GM23338 (cell line): ENCODE results near the gene CASP2. TPM values are rescaled to one million over a fixed set of nuclear protein-coding genes. Genes with fewer than 3 reads are reported as not detected.

ENCODE experiments used
- ATAC-seq: fragments of 200-7000 bp; cut with Tn5 transposase; 3 replicates; pipeline ENCODE4 v1.9.1; 2020
- DNase-seq: peaks from one replicate; pipeline ENCODE4 v3.0.0-alpha.2; 2015; ENCODE audit warnings: low spot score
- H2AFZ ChIP-seq: fragments of 200-600 bp; sonication (generic); 2 replicates; pipeline ENCODE4 v1.8.0; 2016; ENCODE audit warnings: antibody characterized with exemption, mild to moderate bottlenecking, moderate library complexity
- H3F3A ChIP-seq: fragments of 200-600 bp; sonication (generic); replicated peaks from 2 replicates; pipeline ENCODE4 v1.8.0; 2017; ENCODE audit warnings: antibody characterized with exemption, mixed run types, low read depth
- H3K27ac ChIP-seq: fragments of 200-600 bp; sonication (generic); 2 replicates; pipeline ENCODE4 v1.6.1; 2016; ENCODE audit warnings: low read depth
- H3K27me3 ChIP-seq: fragments of 200-600 bp; sonication (generic); 2 replicates; pipeline ENCODE4 v1.8.0; 2016; ENCODE audit warnings: mild to moderate bottlenecking, mixed run types, moderate library complexity; ENCODE audit not compliant: insufficient read depth
- H3K36me3 ChIP-seq: fragments of 200-600 bp; sonication (generic); 2 replicates; pipeline ENCODE4 v1.8.0; 2016; ENCODE audit warnings: mild to moderate bottlenecking; ENCODE audit not compliant: insufficient read depth
- H3K4me1 ChIP-seq: fragments of 200-600 bp; sonication (generic); 2 replicates; pipeline ENCODE4 v1.8.0; 2016; ENCODE audit warnings: mild to moderate bottlenecking, moderate library complexity; ENCODE audit not compliant: insufficient read depth
- H3K4me2 ChIP-seq: fragments of 200-600 bp; sonication (generic); 2 replicates; pipeline ENCODE4 v1.7.1; 2017; ENCODE audit warnings: mixed run types
- H3K4me3 ChIP-seq: fragments of 200-600 bp; sonication (generic); 2 replicates; pipeline ENCODE4 v1.6.1; 2016; ENCODE audit warnings: mixed run types
- H3K79me2 ChIP-seq: fragments of 200-600 bp; sonication (generic); replicated peaks from 2 replicates; pipeline ENCODE4 v1.8.0; 2017; ENCODE audit warnings: mild to moderate bottlenecking; ENCODE audit not compliant: insufficient read depth
- H3K9me2 ChIP-seq: fragments of 200-600 bp; sonication (generic); 2 replicates; pipeline ENCODE4 v1.8.0; 2017; ENCODE audit not compliant: insufficient read depth
- H4K20me1 ChIP-seq: fragments of 200-600 bp; sonication (generic); replicated peaks from 2 replicates; pipeline ENCODE4 v1.8.0; 2017; ENCODE audit warnings: mild to moderate bottlenecking; ENCODE audit not compliant: insufficient read depth
- H3K27ac Mint-ChIP-seq: 2 replicates; pipeline ENCODE4 v1.8.0; 2020; ENCODE audit warnings: inconsistent platforms, mild to moderate bottlenecking, moderate library complexity, mixed read lengths
- H3K27me3 Mint-ChIP-seq: 3 replicates; pipeline ENCODE4 v1.8.0; 2022; ENCODE audit warnings: low read depth, mild to moderate bottlenecking, moderate library complexity, mixed read lengths, inconsistent platforms; ENCODE audit not compliant: insufficient read depth, poor library complexity
- H3K36me3 Mint-ChIP-seq: 3 replicates; pipeline ENCODE4 v1.8.0; 2021; ENCODE audit warnings: low read depth, mild to moderate bottlenecking, inconsistent platforms, moderate library complexity, mixed read lengths
- H3K4me1 Mint-ChIP-seq: 3 replicates; pipeline ENCODE4 v1.8.0; 2020; ENCODE audit warnings: mild to moderate bottlenecking, inconsistent platforms, mixed read lengths
- H3K4me3 Mint-ChIP-seq: 3 replicates; pipeline ENCODE4 v1.8.0; 2021; ENCODE audit warnings: moderate library complexity, mild to moderate bottlenecking, inconsistent platforms, mixed read lengths
- H3K9me3 Mint-ChIP-seq: 3 replicates; pipeline ENCODE4 v1.8.0; 2020; ENCODE audit warnings: moderate library complexity, mild to moderate bottlenecking, inconsistent platforms, mixed read lengths
- CREB1 ChIP-seq: fragments of 250-450 bp; sonication (Bioruptor Pico); IDR thresholded peaks from 2 replicates; pipeline ENCODE4 v1.5.0; 2020; ENCODE audit warnings: low read depth, mild to moderate bottlenecking, moderate library complexity
- CTCF ChIP-seq, 2 experiments: fragments of 200-600 bp in 1 of 2; sonication (generic) in 1 of 2; conservative IDR thresholded peaks; 2 replicates each; pipeline versions ENCODE4 v1.5.1 to v1.6.1; 2016 to 2017; ENCODE audit warnings: antibody characterized with exemption in 2 of 2, low read depth in 2 of 2, mild to moderate bottlenecking in 2 of 2, moderate library complexity in 1 of 2
- ETS1 ChIP-seq: IDR thresholded peaks from 2 replicates; pipeline ENCODE4 v1.6.1; 2016; ENCODE audit warnings: antibody characterized with exemption
- JUNB ChIP-seq: IDR thresholded peaks from one replicate; pipeline ENCODE4 v1.6.1; 2016; ENCODE audit warnings: antibody characterized with exemption; ENCODE audit not compliant: unreplicated experiment
- POLR2AphosphoS5 ChIP-seq: IDR thresholded peaks from 2 replicates; pipeline ENCODE4 v1.6.1; 2016; ENCODE audit warnings: antibody characterized with exemption, low read depth
- ZNF114 ChIP-seq: fragments of 250-450 bp; sonication (Bioruptor Pico); IDR thresholded peaks from 2 replicates; pipeline ENCODE4 v1.5.0; 2020; ENCODE audit warnings: mild to moderate bottlenecking, moderate library complexity
- ZNF462 ChIP-seq: fragments of 250-450 bp; sonication (Bioruptor Pico); IDR thresholded peaks from 2 replicates; pipeline ENCODE4 v1.5.0; 2020; ENCODE audit warnings: mild to moderate bottlenecking, moderate library complexity
- polyA plus RNA-seq: library from polyadenylated mRNA; unstranded; fragments of >200 nt; fragmentation: Nextera tagmentation; extraction: Ambion mirVana; gene quantifications from 2 replicates; pipeline ENCODE4 v1.2.1, GENCODE V29; 2016
- total RNA-seq: library from RNA; depleted of rRNA; stranded (reverse); fragments of >200 nt; shearing (Covaris generic); gene quantifications from 2 replicates; pipeline ENCODE4 v1.2.3, GENCODE V29; 2014

CASP2 gene
- total and polyA plus RNA-seq, 2 experiments from 2014 or later, result 17.7 to 21.8 TPM

GRCh38 chr7:143343596-143343995 is 55.4 kb downstream of the CASP2 start:
- Histone ChIP-seq H3K79me2 (no peaks in the 10 kb centered on the region), H3F3A (0 out of 2 replicates have a peak, but pooled peaks cover 8% of the 10 kb centered on the region), H3K9me2 (0 out of 2 replicates have a peak, but pooled peaks cover 2% of the 10 kb centered on the region), H3K4me3 (no peak overlapping the region), H3K36me3 (no peaks in the 10 kb centered on the region), H3K4me2 (no peak overlapping the region), H4K20me1 (no peaks in the 10 kb centered on the region), H3K27ac (no peak overlapping the region), H2AFZ (0 out of 2 replicates have a peak overlapping the region, but pooled peaks have one; percentile 5), H3K27me3 (no peaks in the 10 kb centered on the region; the same call in 1 of the 2 replicates), H3K4me1 (peaks cover 23% of the 10 kb centered on the region)
- peak; percentile 27 to 44; a peak in 3 of 4 replicates for TF ChIP-seq CTCF (conservative IDR thresholded peaks at IDR 0.05; ENCODE audit: low read depth in 2 of 2)
- TF ChIP-seq JUNB, result no peak
- H3K27me3 Mint-ChIP-seq, result peaks cover 17% of the 10 kb centered on the region
- H3K36me3 Mint-ChIP-seq, result peaks cover 4% of the 10 kb centered on the region; the same call in 2 of the 3 replicates
- H3K4me1 Mint-ChIP-seq, result peaks cover 17% of the 10 kb centered on the region
- no peak overlapping the region for H3K4me3 Mint-ChIP-seq
- DNase-seq (no peak), ATAC-seq (no peak)
- no peak overlapping the region for H3K27ac Mint-ChIP-seq
- H3K9me3 Mint-ChIP-seq, result peaks cover 6% of the 10 kb centered on the region; the same call in 1 of the 3 replicates

GRCh38 chr7:143345428-143345900 is 57.3 kb downstream of the CASP2 start:
- peak; percentile 95 for DNase-seq
- H3K27me3 ChIP-seq, result no peaks in the 10 kb centered on the region; the same call in 1 of the 2 replicates
- H3K4me3 ChIP-seq, result peak overlapping the region; percentile 52
- 0 out of 2 replicates have a peak, but pooled peaks cover 8% of the 10 kb centered on the region for H3F3A ChIP-seq
- H4K20me1 ChIP-seq, result no peaks in the 10 kb centered on the region
- no peaks in the 10 kb centered on the region for H3K9me2 ChIP-seq
- Mint-ChIP-seq H3K27me3 (peaks cover 23% of the 10 kb centered on the region), H3K4me3 (peak overlapping the region; percentile 79), H3K9me3 (peaks cover 6% of the 10 kb centered on the region; the same call in 1 of the 3 replicates), H3K36me3 (peaks cover 4% of the 10 kb centered on the region; the same call in 2 of the 3 replicates), H3K4me1 (peaks cover 21% of the 10 kb centered on the region), H3K27ac (0 out of 2 replicates have a peak overlapping the region, but pooled peaks have one; percentile 20)
- H3K4me1 ChIP-seq, result peaks cover 23% of the 10 kb centered on the region
- H3K36me3 ChIP-seq, result no peaks in the 10 kb centered on the region
- peak; percentile 36; the same call in 1 of the 2 replicates for TF ChIP-seq CREB1 (CRISPR knock-in tag)
- TF ChIP-seq ETS1, result no peak
- TF ChIP-seq CTCF (conservative IDR thresholded peaks at IDR 0.05; ENCODE audit: low read depth in 2 of 2), result peak; percentile 48 to 76; a peak in 3 of 4 replicates
- peak; percentile 40; the same call in 1 of the 2 replicates for TF ChIP-seq POLR2AphosphoS5
- no peak for TF ChIP-seq ZNF114 (CRISPR knock-in tag)
- TF ChIP-seq ZNF462 (CRISPR knock-in tag), result peak; percentile 26; the same call in 1 of the 2 replicates
- no peak overlapping the region for H3K27ac ChIP-seq
- H3K79me2 ChIP-seq, result no peaks in the 10 kb centered on the region
- peak overlapping the region; percentile 92 for H2AFZ ChIP-seq
- peak overlapping the region; percentile 87 for H3K4me2 ChIP-seq
- ATAC-seq, result peak; percentile 96
